Neuronal stem cell (in vitro differentiated cells): ENCODE measurements around the gene NDUFS7.

Experiments
- DNase-seq: peaks from one replicate; pipeline ENCODE4 v3.0.0-alpha.2; 2013; ENCODE audit warnings: low spot score
- H2AFZ ChIP-seq: one replicate; pipeline ENCODE4 v1.6.1; 2013; ENCODE audit warnings: mild to moderate bottlenecking, low read length, inconsistent platforms
- H2AK5ac ChIP-seq: 2 replicates; pipeline ENCODE4 v1.6.1; 2013; ENCODE audit warnings: low read depth, mild to moderate bottlenecking, inconsistent platforms, low read length, moderate library complexity, mixed read lengths
- H2BK120ac ChIP-seq: 2 replicates; pipeline ENCODE4 v1.6.1; 2013; ENCODE audit warnings: low read depth, mild to moderate bottlenecking, inconsistent platforms, low read length, moderate library complexity, mixed read lengths
- H2BK12ac ChIP-seq: one replicate; pipeline ENCODE4 v1.6.1; 2013; ENCODE audit warnings: low read length, inconsistent platforms
- H2BK15ac ChIP-seq: 2 replicates; pipeline ENCODE4 v1.6.1; 2013; ENCODE audit warnings: mild to moderate bottlenecking, low read length, inconsistent platforms, mixed read lengths
- H2BK5ac ChIP-seq: one replicate; pipeline ENCODE4 v1.6.1; 2013; ENCODE audit warnings: inconsistent platforms, mild to moderate bottlenecking, low read length, moderate library complexity
- H3K14ac ChIP-seq: one replicate; pipeline ENCODE4 v1.6.1; 2013; ENCODE audit warnings: low read length, inconsistent platforms
- H3K18ac ChIP-seq: 2 replicates; pipeline ENCODE4 v1.6.1; 2013; ENCODE audit warnings: low read length, inconsistent platforms
- H3K23ac ChIP-seq: 2 replicates; pipeline ENCODE4 v1.6.1; 2013; ENCODE audit warnings: low read depth, mild to moderate bottlenecking, mixed read lengths, low read length, inconsistent platforms; ENCODE audit not compliant: poor library complexity
- H3K27ac ChIP-seq: replicated peaks from 3 replicates; pipeline ENCODE4 v1.5.1; 2013; ENCODE audit warnings: low read length, inconsistent platforms
- H3K27me3 ChIP-seq, 3 experiments: 2 replicates each; pipeline ENCODE4 v1.6.1; 2013; ENCODE audit warnings: low read length in 3 of 3, mild to moderate bottlenecking in 2 of 3, inconsistent platforms in 1 of 3, low read depth in 1 of 3, mixed read lengths in 1 of 3, moderate library complexity in 1 of 3; ENCODE audit not compliant: control insufficient read depth in 3 of 3, insufficient read depth in 3 of 3
- H3K36me3 ChIP-seq, 2 donors: replicated peaks in 1 of 2; 2 replicates each; pipeline ENCODE4 v1.6.1; 2013; ENCODE audit warnings: low read length in 2 of 2; ENCODE audit not compliant: control insufficient read depth in 2 of 2, insufficient read depth in 2 of 2
- H3K4ac ChIP-seq: 2 replicates; pipeline ENCODE4 v1.6.1; 2013; ENCODE audit warnings: inconsistent platforms, mild to moderate bottlenecking, low read length, moderate library complexity
- H3K4me1 ChIP-seq, 2 donors: 1 replicate in 1 of 2; 2 replicates in 1 of 2; pipeline ENCODE4 v1.6.1; 2013; ENCODE audit warnings: low read length in 2 of 2, low read depth in 1 of 2; ENCODE audit not compliant: control insufficient read depth in 2 of 2, insufficient read depth in 1 of 2
- H3K4me2 ChIP-seq: one replicate; pipeline ENCODE4 v1.6.1; 2013; ENCODE audit warnings: mild to moderate bottlenecking, low read length, inconsistent platforms; ENCODE audit not compliant: insufficient read depth, poor library complexity, severe bottlenecking
- H3K4me3 ChIP-seq, 2 donors: 2 replicates each; pipeline ENCODE4 v1.5.1; 2013; ENCODE audit warnings: low read length in 2 of 2, mild to moderate bottlenecking in 2 of 2, inconsistent platforms in 1 of 2, moderate library complexity in 1 of 2
- H3K79me1 ChIP-seq: one replicate; pipeline ENCODE4 v1.6.1; 2013; ENCODE audit warnings: low read depth, mild to moderate bottlenecking, inconsistent platforms, low read length, moderate library complexity
- H3K9ac ChIP-seq: one replicate; pipeline ENCODE4 v1.6.1; 2013; ENCODE audit warnings: mild to moderate bottlenecking, low read depth, low read length, inconsistent platforms; ENCODE audit not compliant: poor library complexity
- H3K9me3 ChIP-seq, 2 donors: replicated peaks in 1 of 2; 2 replicates each; pipeline versions ENCODE3 to v1.6.1; 2013; ENCODE audit warnings: low read length in 2 of 2, mild to moderate bottlenecking in 2 of 2, inconsistent platforms in 1 of 2, low read depth in 1 of 2, mixed read lengths in 1 of 2, moderate library complexity in 1 of 2; ENCODE audit not compliant: control insufficient read depth in 2 of 2, insufficient read depth in 1 of 2
- H4K8ac ChIP-seq: one replicate; pipeline ENCODE4 v1.6.1; 2013; ENCODE audit warnings: low read depth, mild to moderate bottlenecking, inconsistent platforms, low read length, moderate library complexity
- H4K91ac ChIP-seq: one replicate; pipeline ENCODE4 v1.6.1; 2013; ENCODE audit warnings: low read length, low read depth, mild to moderate bottlenecking, inconsistent platforms; ENCODE audit not compliant: poor library complexity
- WGBS, 2 donors: extraction: QIAGEN DNeasy Blood & Tissue Kit; methylation state at CpG; one replicate each; pipeline ENCODE4 v1.1.7; 2013; ENCODE audit warnings: missing lambda C conversion rate in 2 of 2, mixed read lengths in 1 of 2; ENCODE audit not compliant: insufficient read length in 2 of 2, insufficient replicate concordance in 1 of 2; ENCODE audit errors: extremely low coverage in 2 of 2; 5-methylcytosine and 5-hydroxymethylcytosine counted together

The NDUFS7 gene

GRCh38 chr19:1410789-1411188 is 27.1 kb downstream of the NDUFS7 start:
- Histone ChIP-seq H3K36me3 (peaks cover 18 to 51% of the 10 kb centered on the region in 2 donors), H2AK5ac (peak overlapping the region; percentile 53), H3K4me1 (peaks cover 19 to 27% of the 10 kb centered on the region in 2 donors), H3K79me1 (peaks cover 41% of the 10 kb centered on the region), H3K14ac (no peak overlapping the region), H3K9ac (peak overlapping the region; percentile 21), H2BK15ac (no peak overlapping the region), H3K27me3 (no peaks in the 10 kb centered on the region), H4K8ac (no peak overlapping the region), H2BK12ac (no peak overlapping the region), H3K27ac (no peak overlapping the region), H3K9me3 (no peaks in the 10 kb centered on the region), H3K4me3 (no peak overlapping the region), H2AFZ (no peak overlapping the region), H3K18ac (no peak overlapping the region), H4K91ac (no peak overlapping the region), H2BK5ac (no peak overlapping the region), H3K4ac (no peak overlapping the region), H3K23ac (peak overlapping the region; percentile 86), H3K4me2 (no peak overlapping the region), H2BK120ac (no peak overlapping the region)
- no peak for DNase-seq
- no CpG with 5 or more reads among the region's 9 CpGs for WGBS, 2 donors

DNA sequence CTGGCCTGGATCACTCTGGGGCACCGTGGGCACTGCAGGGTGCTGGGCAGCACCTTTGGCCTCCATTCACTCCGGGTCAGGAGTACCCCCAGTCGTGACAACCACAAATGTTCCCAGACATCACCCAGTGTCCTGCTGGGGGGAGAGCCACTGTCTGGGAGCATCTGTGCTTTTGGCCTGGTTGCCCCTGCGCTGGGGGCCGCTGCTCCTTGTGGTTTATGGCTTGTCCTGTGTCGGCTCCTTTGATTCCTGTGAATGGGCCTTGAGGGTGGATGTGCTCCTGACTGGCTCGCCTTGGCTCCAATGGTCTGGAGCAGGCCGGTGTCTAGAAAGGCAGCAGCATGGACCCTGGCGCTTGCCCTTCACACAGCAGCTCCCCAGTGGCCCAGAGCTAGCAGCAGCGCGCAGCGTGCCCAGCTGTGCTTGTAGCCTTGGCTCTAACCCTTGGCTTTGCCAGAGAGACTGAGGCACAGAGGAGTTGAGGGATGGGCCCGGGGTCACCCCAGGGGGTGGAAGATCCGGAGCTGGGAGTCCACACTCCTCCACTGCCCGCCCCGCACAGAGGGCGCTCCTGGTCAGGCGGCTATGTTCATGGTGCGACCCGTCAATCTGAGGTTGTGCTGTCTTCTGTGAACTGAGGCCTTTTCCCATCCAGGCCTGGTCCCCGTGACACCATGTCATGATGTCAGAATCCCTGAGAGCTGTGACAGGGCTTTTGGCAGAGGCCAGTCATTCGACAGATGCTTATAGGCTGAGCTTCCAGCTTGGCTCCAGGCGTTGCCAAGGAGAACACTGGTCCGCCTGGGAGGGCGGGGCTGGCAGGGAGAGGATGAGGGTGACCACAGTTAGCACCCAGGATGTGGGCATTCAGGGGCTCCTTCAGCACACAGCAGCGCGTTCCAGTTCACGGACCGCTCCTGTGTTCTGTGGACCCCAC is 27.8 kb downstream of the NDUFS7 start:
- Histone ChIP-seq H3K4me1 (peaks cover 26 to 33% of the 10 kb centered on the region in 2 donors), H3K18ac (no peak overlapping the region), H3K4ac (no peak overlapping the region), H3K4me2 (no peak overlapping the region), H2AK5ac (peak overlapping the region; percentile 63), H3K4me3 (no peak overlapping the region), H2BK12ac (no peak overlapping the region), H3K36me3 (peaks cover 21 to 58% of the 10 kb centered on the region in 2 donors), H3K23ac (no peak overlapping the region), H3K9ac (peak overlapping the region; percentile 70), H3K27me3 (no peaks in the 10 kb centered on the region), H2BK5ac (no peak overlapping the region), H2AFZ (no peak overlapping the region), H3K27ac (no peak overlapping the region), H4K8ac (peak overlapping the region; percentile 65), H2BK120ac (no peak overlapping the region), H3K79me1 (peaks cover 48% of the 10 kb centered on the region), H3K9me3 (no peaks in the 10 kb centered on the region), H3K14ac (peak overlapping the region; percentile 21), H2BK15ac (no peak overlapping the region), H4K91ac (no peak overlapping the region)
- no peak for DNase-seq
- no CpG with 5 or more reads among the region's 29 CpGs for WGBS, 2 donors

DNA sequence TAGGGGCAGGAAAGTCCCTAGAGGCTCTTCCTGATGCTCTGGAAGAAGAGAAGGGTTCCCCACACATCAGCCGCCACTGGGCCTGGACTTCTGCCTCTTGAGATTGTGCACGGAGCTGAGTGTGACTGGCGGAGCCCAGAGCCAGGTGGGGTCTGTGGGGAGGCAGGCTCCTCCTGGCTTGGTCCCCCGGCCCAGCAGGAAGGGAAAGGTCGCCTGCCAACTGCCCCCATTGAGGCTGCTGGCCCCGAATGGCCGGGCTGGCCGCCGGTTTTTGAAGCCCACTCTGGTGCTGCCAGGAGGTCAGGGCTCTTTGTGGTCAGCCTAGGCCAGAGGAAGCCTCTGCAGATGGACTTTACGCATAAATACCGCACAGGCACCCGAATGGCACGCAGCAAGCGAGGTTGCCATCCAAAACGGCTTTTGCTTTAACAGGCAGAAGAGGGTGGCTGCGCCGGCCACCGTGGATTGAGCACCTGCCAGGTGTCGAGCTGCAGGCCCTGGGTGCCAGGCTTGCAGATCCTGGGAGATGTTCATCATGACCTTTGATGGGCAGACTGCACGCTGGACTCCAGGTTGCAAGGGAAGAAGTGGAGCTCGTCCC is 28.7 kb downstream of the NDUFS7 start:
- peaks cover 52% of the 10 kb centered on the region for H3K79me1 ChIP-seq
- peaks cover 27 to 33% of the 10 kb centered on the region in 2 donors for H3K4me1 ChIP-seq
- no peak overlapping the region for H3K4me3 ChIP-seq
- no peak overlapping the region for H3K27ac ChIP-seq
- H4K91ac ChIP-seq: no peak overlapping the region
- no peak overlapping the region for H3K23ac ChIP-seq
- H3K14ac ChIP-seq: peak overlapping the region; percentile 21
- no peak overlapping the region for H3K4me2 ChIP-seq
- H3K18ac ChIP-seq: no peak overlapping the region
- H2BK12ac ChIP-seq: no peak overlapping the region
- H2BK120ac ChIP-seq: no peak overlapping the region
- peak overlapping the region; percentile 70 for H3K9ac ChIP-seq
- H3K9me3 ChIP-seq: no peaks in the 10 kb centered on the region
- no peak for DNase-seq
- H3K4ac ChIP-seq: no peak overlapping the region
- no peak overlapping the region for H2AK5ac ChIP-seq
- H2BK15ac ChIP-seq: no peak overlapping the region
- peak overlapping the region; percentile 65 for H4K8ac ChIP-seq
- H3K36me3 ChIP-seq: peaks cover 25 to 66% of the 10 kb centered on the region in 2 donors
- no peaks in the 10 kb centered on the region for H3K27me3 ChIP-seq
- WGBS, 2 donors: no CpG with 5 or more reads among the region's 21 CpGs
- no peak overlapping the region for H2AFZ ChIP-seq
- no peak overlapping the region for H2BK5ac ChIP-seq
